GM21737 (cell line): ENCODE measurements around the gene POC1B.

Experiments used
- ATAC-seq: cut with Tn5 transposase; IDR thresholded peaks from one replicate; pipeline ENCODE4 v1.9.1; 2021; ENCODE audit warnings: mild to moderate bottlenecking, moderate library complexity; ENCODE audit not compliant: unreplicated experiment

The POC1B gene

DNA sequence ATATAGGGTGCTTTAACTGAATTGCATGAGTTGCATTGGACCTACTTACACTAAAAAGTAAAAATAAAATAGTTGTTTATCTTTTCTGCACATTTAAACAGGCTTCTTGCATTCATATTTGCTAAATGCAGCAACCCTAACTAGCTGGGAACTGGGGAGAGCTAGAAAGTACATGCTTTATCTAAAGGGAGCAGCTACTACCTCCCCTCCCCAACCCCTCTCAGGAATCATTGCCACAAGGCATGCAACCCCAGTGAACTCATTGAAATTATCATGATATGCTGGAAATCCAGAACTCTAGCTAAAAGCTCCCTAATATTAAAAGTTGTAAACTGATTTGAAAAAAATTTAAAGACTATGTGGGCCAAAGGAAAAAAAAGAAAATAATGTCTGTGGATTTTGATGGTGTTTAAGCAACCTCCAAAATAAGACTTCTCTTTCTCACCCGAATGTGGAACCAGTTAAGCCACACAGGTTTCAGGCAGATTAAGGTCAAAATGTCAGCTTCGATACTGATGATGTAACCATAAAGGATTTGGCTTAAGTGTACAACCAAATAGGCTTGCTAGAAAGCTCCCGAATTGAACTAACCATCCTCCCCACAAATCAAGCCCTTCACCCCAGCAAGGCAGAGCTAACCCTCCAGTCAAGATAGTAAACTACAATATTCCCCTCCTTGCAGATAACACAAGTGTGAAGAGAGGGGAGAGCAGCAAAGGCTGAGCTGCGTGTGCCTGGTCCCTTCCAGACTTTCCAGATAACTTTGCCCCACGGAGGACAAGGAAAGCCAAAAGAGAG is 13.8 kb upstream of the POC1B start:
- ATAC-seq, result no peak

DNA sequence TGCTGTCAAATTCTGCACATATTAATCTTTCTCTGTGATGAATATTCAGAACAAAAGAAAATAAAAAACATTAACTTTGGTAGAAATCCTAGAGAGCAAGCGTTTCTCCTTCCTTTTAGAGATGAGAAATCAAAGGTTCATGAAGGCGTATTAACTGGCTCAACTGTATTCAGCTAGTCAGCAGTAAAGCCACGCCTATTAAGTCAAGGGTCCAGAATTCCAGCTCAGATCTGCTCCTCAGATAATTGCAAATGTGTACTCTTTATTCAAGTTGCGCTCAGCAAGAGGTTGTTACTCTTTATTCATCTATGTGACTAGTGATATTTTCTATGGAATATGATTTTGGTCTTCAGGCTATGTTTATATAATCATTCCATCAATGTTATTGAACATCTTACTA is 13.1 kb upstream of the POC1B start:
- ATAC-seq, result no peak

DNA sequence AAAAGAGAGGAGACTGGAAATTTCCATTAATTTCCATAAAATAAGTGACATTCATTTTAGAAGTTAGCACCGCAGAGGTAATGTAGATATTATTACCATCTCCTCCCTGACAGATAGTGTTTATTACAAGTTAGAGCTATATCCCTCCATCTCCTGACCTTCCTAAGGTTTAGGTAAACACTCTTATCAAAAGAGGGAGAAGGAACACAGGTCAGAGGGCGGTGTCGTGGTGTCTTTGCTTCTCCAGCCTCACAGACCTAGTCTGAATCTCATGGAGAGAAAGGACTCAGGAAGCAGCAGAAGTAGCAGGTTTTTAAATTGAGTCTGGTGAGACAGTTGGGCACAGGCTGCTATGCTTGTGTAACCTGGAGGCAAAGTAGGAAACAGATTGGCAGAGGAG is 11.5 kb upstream of the POC1B start:
- no peak for ATAC-seq

DNA sequence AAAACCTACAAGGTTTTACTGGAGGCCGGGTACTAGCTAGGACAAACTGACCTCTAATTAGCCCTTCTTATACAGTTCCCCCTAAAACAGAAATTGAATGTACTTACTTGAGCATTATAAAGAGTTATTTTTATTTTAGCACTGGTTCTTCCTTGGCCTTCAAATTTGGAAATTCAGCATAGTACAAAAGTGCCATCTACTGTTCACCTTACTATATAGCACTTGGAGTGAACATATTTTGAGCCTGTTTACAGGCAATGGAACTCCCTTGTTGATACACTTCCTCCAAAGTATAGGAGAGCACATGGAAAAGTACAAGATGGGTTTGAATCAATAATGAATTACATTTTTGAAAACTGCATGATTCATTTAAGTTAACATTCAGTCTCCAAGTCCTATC is 3.9 kb upstream of the POC1B start:
- no peak for ATAC-seq

- no peak for ATAC-seq
Measured at GRCh38 chr12:89528434-89528833, 2.6 kb upstream of the POC1B start.

DNA sequence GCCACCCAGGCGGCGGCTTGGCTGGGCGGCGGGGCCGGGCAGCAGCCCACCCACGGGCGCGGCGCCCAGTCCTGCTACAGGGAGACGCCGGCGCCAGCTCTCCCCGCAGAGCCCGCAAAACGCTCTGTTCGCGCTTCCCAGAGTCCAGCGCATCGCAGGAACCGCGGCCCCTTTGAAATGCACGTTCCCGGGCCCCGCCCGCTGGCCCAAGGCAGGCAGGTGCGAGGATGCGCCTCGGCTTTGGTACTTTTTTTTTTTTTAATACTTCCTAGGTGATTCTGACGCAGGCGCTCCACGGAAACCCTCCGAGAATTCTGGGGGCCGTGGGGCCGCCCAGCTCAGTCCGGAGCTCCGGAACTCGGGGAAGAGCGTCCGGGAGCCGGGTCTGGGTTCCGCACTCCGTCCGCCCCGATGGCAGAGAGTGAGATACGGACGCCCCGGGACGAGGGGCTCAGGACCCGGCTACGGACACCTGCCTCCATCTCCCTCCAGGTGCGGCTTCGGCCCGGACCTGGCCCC is 483 bp downstream of the POC1B start:
- peak; percentile 28 for ATAC-seq

DNA sequence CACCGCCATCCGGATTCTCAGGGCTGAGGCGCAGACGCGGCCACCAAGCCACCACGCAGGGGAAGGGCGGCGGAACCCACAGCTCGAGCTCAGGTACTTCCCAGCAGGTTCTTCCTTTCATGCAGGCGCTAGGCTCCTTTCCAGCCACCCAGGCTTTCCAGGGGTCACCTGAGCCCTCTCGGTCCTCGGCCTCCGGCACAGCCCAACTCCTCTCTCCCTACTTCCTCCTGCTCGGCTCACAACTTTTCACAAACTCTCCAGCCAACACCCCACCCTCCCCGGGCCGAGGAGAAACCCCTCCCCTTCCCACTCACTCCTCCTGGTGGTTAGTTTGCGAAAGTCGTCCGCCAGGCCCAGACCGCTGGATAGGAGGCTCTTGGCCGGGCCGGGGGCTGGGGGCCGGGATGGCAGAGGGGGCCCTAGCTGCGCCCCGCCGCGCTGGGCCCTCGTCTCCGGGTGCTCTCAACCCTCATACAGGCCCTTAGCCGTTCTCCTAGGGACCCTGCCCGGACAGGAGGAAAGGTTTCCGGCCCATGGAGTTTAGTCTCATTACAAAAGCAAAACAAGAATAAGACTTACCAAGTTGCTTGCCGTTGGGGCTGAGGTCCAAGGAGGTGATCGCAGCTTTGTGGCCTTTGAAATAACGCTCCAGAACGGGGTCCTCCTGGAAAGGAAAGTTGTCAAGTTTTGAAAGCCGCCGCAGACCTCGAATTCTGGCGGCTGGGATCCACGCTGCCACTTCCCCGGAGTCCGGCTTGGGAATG is 1.1 kb downstream of the POC1B start, which contains the start of gene GALNT4:
GALNT4 (minus strand) TSS at position 256 of the 764 bp plus-strand sequence; CDS start at position 9, 247 bp downstream.
- peak; percentile 75 for ATAC-seq

GRCh38 chr12:89523843-89524540 is 1.9 kb downstream of the POC1B start:
- ATAC-seq, result no peak

DNA sequence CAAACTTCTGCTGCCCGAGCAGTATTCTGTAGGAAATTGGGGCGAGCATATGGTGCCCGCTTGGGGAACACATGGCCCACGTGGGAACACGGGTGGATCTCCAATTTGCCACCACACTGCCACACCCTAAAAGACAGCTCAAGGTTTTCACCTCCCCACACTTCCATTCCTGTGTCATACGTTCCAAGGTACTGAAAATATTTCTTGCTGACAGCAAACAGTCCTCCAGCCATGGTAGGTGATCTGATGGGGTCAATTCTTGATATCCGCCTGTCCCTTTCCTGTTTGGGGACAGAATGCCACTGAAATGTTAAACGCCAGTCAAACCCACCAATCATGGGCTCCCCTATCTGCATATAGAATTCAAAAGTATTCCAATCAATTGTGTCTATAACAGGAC is 2.5 kb downstream of the POC1B start:
- ATAC-seq, result no peak

DNA sequence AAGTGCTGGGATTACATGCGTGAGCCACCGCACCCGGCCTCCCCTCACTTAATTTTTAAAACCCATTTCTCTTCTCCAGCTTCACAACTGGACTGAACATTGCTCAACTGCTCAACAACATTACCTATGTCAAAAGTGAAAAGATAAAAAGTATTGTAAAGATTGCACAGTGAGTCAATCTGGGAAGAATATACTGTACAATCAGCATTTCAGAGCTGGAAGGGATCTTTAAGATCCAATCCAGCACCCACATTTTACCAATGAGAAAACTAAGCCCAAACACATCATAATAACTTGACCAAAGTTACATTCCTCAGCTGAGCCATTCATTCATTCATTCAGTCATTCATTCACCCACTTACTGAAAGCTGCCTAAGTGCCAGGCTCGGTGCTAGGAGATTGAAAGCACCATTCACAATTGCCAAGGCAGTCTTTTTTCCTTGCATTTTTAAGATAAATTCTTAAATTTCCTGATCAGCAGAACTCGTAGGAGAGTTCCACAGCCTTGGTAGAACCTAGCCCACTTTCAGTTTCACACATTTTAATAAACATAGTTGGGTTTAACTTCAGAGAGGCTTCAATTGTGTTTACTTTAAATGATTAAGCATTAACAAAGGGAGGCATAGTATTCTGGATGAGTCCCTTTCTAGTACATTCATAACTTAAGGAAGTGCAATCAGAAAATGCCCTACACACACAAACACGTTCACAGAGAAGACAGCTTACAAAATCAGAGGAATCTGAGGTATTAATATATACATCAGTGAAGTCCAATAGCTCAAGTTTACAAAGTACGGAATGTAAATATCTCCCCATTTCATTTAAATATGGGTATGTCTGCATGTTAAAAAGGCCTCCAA is 4.3 kb downstream of the POC1B start:
- ATAC-seq, result no peak

DNA sequence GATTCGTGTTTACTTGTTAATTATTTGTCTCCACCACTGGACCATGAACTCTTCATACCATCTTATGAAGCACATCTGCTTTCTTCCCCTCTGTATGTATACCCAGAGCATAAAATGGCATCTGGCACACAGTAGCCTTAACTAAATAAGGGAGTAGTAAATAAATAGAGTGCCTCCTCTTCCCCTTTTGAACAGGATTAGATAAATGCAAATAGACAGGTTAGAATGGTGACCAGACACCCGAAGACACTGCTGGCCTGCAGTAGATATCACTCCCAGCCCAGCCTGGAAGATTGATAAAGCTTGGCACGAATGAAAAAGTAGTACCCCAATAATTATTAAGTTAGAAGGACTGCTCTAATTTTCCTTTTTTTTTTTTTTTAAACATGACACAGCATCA is 8.1 kb downstream of the POC1B start:
- no peak for ATAC-seq

GRCh38 chr12:89516633-89517032 is 9.2 kb downstream of the POC1B start:
- ATAC-seq, result no peak

- peak; percentile 85 for ATAC-seq
Measured at GRCh38 chr12:89514751-89515150, 11.1 kb downstream of the POC1B start.

- no peak for ATAC-seq
Measured at GRCh38 chr12:89513544-89513943, 12.3 kb downstream of the POC1B start.

DNA sequence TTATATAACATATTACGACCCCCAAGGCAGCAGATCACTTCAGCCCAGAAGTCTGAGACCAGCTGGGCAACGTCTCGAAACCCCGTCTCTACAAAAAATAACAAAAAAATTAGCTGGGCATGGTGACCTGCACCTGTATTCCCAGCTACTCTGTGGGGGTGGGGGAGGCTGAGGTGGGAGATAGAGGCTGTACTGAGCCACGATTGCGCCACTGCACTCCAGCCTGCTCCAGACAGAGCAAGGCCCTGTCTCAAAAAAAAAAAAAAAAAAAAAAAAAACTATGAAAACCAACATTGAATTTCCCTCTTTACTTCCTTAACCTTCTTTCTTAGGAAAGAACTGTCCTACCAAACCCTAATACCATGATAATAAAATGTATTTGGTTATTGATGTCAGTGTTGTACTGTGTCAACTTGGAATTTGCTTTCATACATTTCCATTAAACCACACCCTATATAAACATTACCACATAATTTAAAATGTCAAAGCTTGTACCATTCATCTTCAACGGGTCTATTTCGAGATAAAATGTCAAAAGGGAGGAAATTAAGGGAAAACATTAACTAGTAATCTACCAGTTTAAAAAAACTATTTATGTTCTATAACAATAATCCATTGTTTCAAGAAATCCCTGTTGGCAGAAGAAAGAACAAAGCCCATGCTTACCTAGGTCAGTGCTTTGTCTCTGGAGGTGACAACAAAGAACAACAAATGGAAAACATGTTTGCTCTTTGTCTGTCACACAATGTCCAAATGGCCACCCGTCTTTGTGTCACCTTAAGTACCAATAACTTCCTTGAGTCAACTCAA is 18.6 kb downstream of the POC1B start:
- ATAC-seq, result no peak

DNA sequence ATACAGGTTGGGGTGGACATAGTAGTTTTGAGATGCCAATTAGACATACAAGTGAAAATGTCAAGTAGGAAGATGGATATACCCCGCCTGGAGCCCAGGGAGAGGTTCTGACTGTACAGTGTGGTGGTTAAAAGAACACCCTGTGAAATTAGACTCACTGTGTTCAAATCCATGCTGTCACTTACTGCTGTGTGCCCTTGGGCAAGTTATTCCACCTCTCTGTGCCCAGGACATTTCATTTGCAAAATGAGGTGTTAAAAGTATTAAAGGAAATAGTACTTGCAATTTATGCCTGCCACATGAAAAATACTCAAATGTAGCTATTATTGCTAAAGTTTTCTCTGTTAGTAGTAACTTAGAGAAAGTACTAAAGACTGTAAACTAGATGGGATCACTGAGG is 19.8 kb downstream of the POC1B start:
- ATAC-seq, result no peak

GRCh38 chr12:89504560-89505346 is 21.1 kb downstream of the POC1B start:
- no peak for ATAC-seq

- ATAC-seq, result no peak
Measured at GRCh38 chr12:89501793-89502192, 24.1 kb downstream of the POC1B start.

GRCh38 chr12:89499857-89500256 is 26.0 kb downstream of the POC1B start:
- no peak for ATAC-seq
